Lower lobe of right lung (tissue), 2 donors: ENCODE data around the gene PCNX1. TPM values are rescaled to one million over a fixed set of nuclear protein-coding genes. Genes with fewer than 3 reads are reported as not detected.
"Not testable (repeated sequence)": the region's sequence is repeated elsewhere in the genome, so short reads cannot be mapped to it uniquely, and the experiment has no call there.

Experiments used
- ATAC-seq, 2 donors: fragments of 200-7000 bp; cut with Tn5 transposase; one replicate each; pipeline ENCODE4 v1.9.1; 2020 to 2022; ENCODE audit warnings: mild to moderate bottlenecking in 2 of 2, moderate library complexity in 2 of 2
- DNase-seq: peaks from one replicate; pipeline ENCODE4 v3.0.0-alpha.2; 2020
- H3K27ac ChIP-seq: fragments of 200-600 bp; one replicate; pipeline ENCODE4 v1.8.0; 2022
- H3K27me3 ChIP-seq: fragments of 200-600 bp; one replicate; pipeline ENCODE4 v1.8.0; 2022; ENCODE audit warnings: low read depth
- H3K36me3 ChIP-seq: fragments of 200-600 bp; one replicate; pipeline ENCODE4 v1.8.0; 2022; ENCODE audit warnings: mild to moderate bottlenecking
- H3K4me1 ChIP-seq: fragments of 200-600 bp; one replicate; pipeline ENCODE4 v1.8.0; 2022
- H3K4me3 ChIP-seq: fragments of 200-600 bp; one replicate; pipeline ENCODE4 v1.8.0; 2022; ENCODE audit warnings: mild to moderate bottlenecking
- H3K9me3 ChIP-seq: fragments of 200-600 bp; one replicate; pipeline ENCODE4 v1.8.0; 2022
- CTCF ChIP-seq: fragments of 200-600 bp; IDR thresholded peaks from one replicate; pipeline ENCODE4 v1.8.0; 2022; ENCODE audit warnings: antibody characterized with exemption, mild to moderate bottlenecking
- intact Hi-C: fragments of 100-400 bp; cut with DNase I; formaldehyde crosslinking; loops from one replicate; pipeline ENCODE4 v1.11.0; 2022
- total RNA-seq: library from RNA; stranded (reverse); fragmentation: NEBNext Ultra II Directional; extraction: Animal tissue kit (Norgen Biotek cat#: 25700); gene quantifications from one replicate; pipeline ENCODE4 v1.2.1, GENCODE V29; 2021
- donor health status: DM: no; HTN: yes; CAD: no; lungs with severe emphysema.

The PCNX1 gene
- total RNA-seq, 1 donor from 2014 or later: 49.9 TPM

GRCh38 chr14:71011479-71011878 lies 104.2 kb downstream of the PCNX1 start:
- peaks cover 29% of the 10 kb centered on the region for H3K36me3 ChIP-seq
- DNase-seq: no peak
- ATAC-seq: no peak
- intact Hi-C loops: no loop called here
- no peaks in the 10 kb centered on the region for H3K4me1 ChIP-seq
- TF ChIP-seq CTCF: no peak
- no peak overlapping the region for H3K4me3 ChIP-seq
- no peaks in the 10 kb centered on the region for H3K9me3 ChIP-seq
- H3K27me3 ChIP-seq: no peaks in the 10 kb centered on the region
- no peak overlapping the region for H3K27ac ChIP-seq

GRCh38 chr14:71012888-71013287 lies 105.6 kb downstream of the PCNX1 start:
- no peak overlapping the region for H3K27ac ChIP-seq
- DNase-seq (no peak), ATAC-seq (no peak)
- peaks cover 29% of the 10 kb centered on the region for H3K36me3 ChIP-seq
- H3K4me1 ChIP-seq: no peaks in the 10 kb centered on the region
- H3K9me3 ChIP-seq: no peaks in the 10 kb centered on the region
- intact Hi-C loops: no loop called here
- H3K4me3 ChIP-seq: no peak overlapping the region
- H3K27me3 ChIP-seq: no peaks in the 10 kb centered on the region
- no peak for TF ChIP-seq CTCF

- DNase-seq (no peak), ATAC-seq (no peak)
- no peaks in the 10 kb centered on the region for H3K4me1 ChIP-seq
- intact Hi-C loops: no loop called here
- no peaks in the 10 kb centered on the region for H3K27me3 ChIP-seq
- no peak overlapping the region for H3K4me3 ChIP-seq
- no peaks in the 10 kb centered on the region for H3K9me3 ChIP-seq
- H3K36me3 ChIP-seq: peaks cover 29% of the 10 kb centered on the region
- TF ChIP-seq CTCF: no peak
- no peak overlapping the region for H3K27ac ChIP-seq
Observed at GRCh38 chr14:71013551-71014192, 106.4 kb downstream of the PCNX1 start.

- H3K27ac ChIP-seq, H3K4me3 ChIP-seq, H3K4me1 ChIP-seq, H3K9me3 ChIP-seq, intact Hi-C loops, H3K27me3 ChIP-seq, DNase-seq, ATAC-seq: not testable (repeated sequence)
- peaks cover 41% of the 10 kb centered on the region for H3K36me3 ChIP-seq
Observed at GRCh38 chr14:71019917-71020316, 112.7 kb downstream of the PCNX1 start.

GRCh38 chr14:71021347-71022011 lies 114.2 kb downstream of the PCNX1 start:
- Histone ChIP-seq H3K36me3 (peaks cover 46% of the 10 kb centered on the region), H3K27me3 (no peaks in the 10 kb centered on the region), H3K9me3 (no peaks in the 10 kb centered on the region), H3K4me3 (no peak overlapping the region), H3K27ac (no peak overlapping the region), H3K4me1 (no peaks in the 10 kb centered on the region)
- intact Hi-C loops: no loop called here
- DNase-seq (no peak), ATAC-seq (no peak)
- TF ChIP-seq CTCF: no peak
